ENCODE data around the gene PPIF.

PPIF gene

DNA sequence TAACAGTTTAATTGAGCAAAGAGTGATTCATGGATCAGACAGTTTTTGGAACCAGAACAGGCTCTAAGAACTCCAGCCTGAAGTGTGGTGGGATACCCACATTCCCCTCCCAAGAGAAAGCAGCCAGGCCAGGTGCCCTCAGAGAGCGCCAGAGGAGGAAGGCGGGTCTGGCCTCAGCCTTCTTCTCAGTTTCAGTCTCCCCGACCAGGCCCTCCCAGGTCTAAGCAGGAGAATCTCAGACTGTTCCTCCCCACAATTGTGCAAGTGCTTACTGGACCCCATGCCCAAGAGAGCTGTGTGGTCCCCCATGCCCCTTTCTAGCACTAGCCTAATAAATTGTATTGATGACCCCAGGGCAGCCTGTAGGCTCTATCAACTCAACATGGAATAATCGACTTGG, 25.6 kb downstream of the PPIF start:
- DNase-seq, result no peak
- TF ChIP-seq GATA1 (IDR thresholded peaks at IDR 0.05; ENCODE audit: low read depth, low read length) (no peak), POLR2A (IDR thresholded peaks at IDR 0.05; ENCODE audit: low read length) (no peak)

DNA sequence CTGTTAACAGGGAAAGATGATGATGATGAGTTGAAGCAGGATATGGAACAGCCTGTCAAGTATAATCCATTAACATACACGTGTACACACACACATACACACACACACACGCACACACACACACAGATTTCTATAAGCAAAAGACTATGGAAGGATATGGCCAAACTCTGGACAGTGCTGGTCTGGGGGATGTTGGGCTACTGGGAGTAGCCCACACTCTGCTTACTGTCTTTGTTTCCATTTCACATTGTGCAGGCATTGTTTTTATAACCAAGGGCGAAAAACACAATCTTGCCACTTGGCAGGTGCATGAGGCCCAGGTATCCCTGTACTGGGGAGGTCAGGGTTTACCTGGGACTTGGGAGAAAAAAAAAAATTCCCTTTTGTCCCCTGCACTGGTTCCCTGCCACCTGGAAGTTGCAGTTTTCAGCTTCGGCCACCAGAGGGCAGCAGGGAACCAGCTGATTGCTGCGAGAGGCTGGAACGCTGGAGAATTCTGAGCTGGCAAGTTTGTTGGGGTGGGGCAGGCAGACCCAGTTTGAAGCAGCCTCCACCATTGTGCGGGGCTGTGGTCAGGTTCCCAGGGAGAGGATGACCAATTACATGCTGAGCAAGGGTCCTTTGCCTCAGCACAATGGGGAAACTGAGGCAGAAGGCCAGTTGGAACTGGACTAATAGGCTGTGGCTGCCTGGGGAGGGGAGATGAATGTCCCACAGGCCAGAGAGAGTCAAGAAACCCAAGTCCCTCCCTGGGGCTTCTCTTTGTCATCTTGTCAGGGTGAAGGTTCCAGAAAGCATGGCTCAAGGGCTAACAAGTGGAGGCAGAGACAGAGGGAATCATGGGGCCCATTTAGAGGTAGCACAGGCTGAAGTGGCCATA, 27.3 kb downstream of the PPIF start:
- TF ChIP-seq GATA1 (IDR thresholded peaks at IDR 0.05; ENCODE audit: low read depth, low read length), result no peak
- TF ChIP-seq POLR2A (IDR thresholded peaks at IDR 0.05; ENCODE audit: low read length), result no peak
- DNase-seq, result peak; percentile 72 to 83

DNA sequence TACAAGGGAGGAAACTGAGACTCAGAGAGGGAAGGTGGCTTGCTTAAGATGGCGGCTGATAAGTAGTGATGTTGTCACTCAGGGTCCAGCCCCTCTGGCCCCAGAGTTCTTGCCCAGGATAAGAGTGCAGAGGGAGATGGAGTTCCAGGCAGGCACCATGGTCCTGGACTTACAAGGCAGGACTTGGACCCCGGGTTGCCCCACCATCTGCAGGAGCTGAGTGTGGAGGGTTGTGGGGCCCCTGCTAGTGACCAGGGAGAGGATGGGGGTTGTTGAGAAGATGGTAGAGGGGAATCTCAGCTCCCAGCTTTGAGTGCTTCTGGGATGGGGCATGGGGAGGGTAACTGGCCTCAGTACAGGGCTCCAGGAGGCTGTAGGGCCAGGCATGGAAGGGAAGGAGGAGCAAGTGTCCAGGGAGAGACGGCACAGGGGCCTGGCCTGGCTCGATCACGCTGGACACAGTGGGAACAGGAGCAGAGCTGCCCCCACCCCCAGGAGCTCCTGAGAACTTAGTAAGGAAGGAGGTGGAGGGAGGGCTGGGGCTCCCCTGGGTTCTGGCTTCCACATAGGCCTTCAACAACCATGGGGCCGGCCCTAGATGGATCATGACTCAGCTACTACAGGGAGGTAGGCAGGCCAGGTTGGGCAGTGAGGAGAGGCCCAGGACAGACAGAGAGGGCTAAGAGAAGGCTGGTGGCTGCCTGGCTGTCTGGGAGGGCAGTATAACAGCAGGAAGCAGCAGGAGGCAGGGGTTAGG, 28.2 kb downstream of the PPIF start:
- TF ChIP-seq POLR2A (IDR thresholded peaks at IDR 0.05; ENCODE audit: low read length) (no peak), GATA1 (IDR thresholded peaks at IDR 0.05; ENCODE audit: low read depth, low read length) (no peak)
- DNase-seq, result peak in 1 of 2 experiments; percentile 7

DNA sequence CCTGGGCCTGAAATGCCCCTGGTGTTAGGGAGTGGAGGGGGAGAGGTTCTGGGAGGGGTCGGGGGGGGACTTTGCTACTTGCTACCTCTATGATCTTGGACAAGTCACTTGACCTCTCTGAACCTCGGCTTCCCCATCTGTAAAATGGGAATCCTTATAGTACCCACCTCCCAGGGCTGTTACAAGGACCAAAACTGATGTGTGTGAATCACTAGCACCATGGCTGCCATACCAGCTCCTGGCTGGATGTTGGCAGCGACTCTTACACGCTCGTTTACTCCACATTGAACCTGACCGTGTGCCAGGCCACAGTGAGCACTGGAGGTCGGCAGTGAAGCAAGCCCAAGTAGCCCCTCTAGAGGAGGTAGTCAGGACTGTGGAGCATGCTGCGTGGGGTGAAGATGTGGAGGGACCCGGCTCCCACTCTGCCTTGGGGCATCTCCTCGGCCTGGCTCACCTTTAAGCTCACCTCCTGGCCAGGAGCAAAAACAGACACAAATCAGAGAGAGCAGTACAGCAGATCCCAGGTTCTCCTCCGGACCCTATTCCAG, 28.9 kb downstream of the PPIF start:
- TF ChIP-seq POLR2A (IDR thresholded peaks at IDR 0.05; ENCODE audit: low read length), result no peak
- no peak for TF ChIP-seq GATA1 (IDR thresholded peaks at IDR 0.05; ENCODE audit: low read depth, low read length)
- DNase-seq, result no peak

DNA sequence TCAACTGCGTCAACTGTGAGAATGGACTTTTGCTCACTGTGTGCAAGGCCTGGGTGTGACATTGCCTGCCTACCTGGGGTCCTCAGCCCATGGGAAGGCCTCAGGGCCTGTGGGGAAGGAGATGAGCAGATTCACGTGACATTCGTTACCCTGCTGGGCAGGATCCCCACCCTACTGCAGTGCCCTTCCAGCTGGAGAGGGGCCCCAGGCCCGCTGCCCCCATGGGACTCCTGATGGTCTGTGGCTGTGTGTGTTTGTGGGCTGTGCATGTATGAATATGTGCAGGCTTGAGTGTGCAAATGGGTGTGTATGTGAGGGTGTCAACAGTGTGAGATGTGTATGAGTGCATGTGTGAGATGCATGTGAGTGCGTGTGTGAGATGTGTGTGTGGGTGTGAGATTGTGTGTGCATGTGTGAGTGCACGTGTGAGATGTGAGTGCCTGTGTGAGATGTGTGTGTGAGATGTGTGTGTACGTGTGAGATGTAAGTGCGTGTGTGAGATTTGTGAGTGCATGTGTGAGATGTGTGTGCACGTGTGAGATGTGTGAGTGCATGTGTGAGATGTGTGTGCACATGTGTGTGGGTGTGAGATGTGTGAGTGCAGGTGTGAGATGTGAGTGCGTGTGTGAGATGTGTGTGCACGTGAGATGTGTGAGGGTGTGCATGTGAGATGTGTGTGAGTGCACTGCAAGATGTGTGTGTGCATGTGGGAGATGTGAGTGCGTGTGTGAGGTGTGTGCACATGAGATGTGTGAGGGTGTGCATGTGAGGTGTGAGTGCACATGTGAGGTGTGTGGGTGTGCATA, 29.7 kb downstream of the PPIF start:
- no peak for DNase-seq
- no peak for TF ChIP-seq GATA1 (IDR thresholded peaks at IDR 0.05; ENCODE audit: low read depth, low read length)

DNA sequence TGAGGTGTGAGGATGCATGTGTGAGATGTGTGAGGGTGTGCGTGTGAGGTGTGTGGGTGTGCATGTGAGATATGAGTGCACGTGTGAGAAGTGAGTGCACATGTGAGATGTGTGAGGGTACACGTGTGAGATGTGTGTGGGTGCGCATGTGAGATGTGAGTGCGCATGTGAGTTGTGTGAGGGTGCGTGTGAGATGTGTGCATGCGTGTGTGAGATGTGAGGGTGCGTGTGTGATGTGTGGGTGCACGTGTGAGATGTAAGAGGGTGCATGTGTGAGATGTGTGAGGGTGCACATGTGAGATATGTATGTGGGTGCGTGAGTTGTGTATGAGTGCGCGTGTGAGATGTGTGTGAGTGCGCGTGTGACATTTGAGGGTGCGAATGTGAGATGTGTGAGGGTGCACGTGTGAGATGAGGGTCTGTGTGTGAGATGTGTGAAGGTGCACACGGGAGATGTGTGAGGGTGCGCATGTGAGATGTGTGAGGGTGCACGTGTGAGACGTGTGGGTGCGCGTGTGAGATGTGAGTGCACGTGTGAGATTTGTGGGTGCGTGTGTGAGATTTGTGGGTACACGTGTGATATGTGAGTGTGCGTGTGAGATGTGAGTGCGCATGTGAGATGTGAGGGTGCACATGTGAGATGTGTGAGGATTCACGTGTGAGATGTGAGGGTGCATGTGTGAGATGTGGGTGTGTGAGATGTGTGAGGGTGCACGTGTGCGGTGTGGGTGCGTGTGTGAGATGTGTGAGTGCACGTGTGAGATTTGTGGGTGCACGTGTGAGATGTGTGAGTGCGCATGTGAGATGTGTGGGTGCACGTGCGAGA, 30.5 kb downstream of the PPIF start:
- no peak for DNase-seq
- TF ChIP-seq GATA1 (IDR thresholded peaks at IDR 0.05; ENCODE audit: low read depth, low read length) (no peak), POLR2A (IDR thresholded peaks at IDR 0.05; ENCODE audit: low read length) (no peak)

DNA sequence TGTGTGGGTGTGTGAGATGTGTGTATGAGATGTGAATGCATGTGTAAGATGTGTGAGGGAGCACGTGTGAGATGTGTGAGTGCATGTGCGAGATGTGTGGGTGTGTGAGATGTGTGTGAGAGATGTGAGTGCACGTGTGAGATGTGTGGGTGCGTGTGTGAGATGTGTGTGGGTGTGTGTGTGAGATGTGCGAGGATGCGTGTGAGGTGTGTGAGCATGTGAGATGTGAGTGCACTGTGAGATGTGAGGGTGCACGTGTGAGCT, 31.0 kb downstream of the PPIF start:
- no peak for DNase-seq
- no peak for TF ChIP-seq GATA1 (IDR thresholded peaks at IDR 0.05; ENCODE audit: low read depth, low read length)
- TF ChIP-seq POLR2A (IDR thresholded peaks at IDR 0.05; ENCODE audit: low read length), result no peak

DNA sequence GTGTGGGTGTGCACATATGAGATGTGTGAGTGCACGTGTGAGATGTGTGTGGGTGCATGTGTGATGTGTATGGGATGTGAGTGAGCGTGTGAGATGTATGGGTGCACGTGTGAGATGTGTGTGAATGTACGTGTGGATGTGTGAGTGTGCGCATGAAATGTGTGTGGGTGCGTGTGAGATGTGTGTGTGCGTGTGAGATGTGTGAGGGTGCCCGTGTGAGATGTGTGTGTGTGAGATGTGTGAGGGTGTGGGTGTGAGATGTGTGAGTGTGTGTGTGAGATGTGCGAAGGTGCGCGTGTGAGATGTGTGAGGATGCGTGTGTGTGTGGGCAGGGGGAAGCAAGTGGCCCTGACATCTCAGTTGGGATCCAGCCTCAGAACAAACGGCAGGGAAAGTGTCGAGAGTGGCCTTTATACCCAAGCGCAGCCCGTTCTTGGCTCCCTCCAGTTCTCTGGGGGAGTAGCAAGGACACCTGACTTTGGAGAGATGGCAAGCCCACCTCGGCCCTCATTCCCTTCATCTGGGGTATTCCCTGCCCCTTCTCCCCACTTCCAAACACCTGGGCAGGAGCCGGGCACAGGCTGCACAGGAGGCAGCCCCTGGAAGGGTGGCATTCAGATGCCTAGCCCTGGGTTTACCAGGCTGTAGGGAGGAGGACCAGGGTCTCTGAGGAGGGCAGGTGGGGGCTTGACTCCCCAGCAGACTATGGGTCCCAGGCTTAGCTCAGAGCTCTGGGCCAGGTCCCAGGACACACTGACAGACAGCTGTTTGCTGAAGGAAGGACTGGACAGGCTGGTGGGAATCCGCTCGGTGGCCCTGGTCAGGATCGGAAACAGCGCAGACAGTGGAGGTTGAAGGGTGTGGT, 31.6 kb downstream of the PPIF start:
- no peak for DNase-seq
- TF ChIP-seq POLR2A (IDR thresholded peaks at IDR 0.05; ENCODE audit: low read length) (no peak), GATA1 (IDR thresholded peaks at IDR 0.05; ENCODE audit: low read depth, low read length) (no peak)

DNA sequence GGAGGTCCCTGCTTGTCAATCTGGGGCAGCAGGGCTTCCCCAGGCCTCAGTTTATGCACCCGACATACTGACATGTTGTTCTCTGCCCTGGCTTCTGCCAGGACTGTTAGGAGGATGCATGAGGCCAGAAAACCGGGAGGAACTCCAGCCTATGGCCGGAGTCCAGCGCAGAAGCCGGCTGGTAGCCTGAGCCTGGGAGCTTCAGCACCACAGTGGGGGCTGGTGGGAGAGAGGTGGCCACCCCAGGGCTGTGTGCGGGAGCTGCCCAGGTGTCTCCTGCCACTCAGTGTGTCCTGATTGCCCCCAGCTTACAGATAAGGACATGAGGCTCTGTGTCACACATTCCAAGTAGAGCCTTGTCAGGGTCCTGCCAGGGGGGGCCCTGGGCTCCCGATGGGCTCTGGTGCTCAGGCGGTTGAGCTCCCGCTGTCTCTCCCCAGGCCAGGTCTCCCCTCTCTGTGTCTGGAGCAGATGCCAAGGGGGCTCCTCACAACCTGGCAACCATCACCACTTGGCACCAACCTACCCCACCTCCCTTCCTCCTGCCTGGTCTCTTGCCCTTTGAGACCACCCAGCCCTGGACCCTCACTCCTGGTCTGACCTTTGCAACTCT, 32.3 kb downstream of the PPIF start:
- no peak for DNase-seq
- no peak for TF ChIP-seq GATA1 (IDR thresholded peaks at IDR 0.05; ENCODE audit: low read depth, low read length)
- no peak for TF ChIP-seq POLR2A (IDR thresholded peaks at IDR 0.05; ENCODE audit: low read length)

DNA sequence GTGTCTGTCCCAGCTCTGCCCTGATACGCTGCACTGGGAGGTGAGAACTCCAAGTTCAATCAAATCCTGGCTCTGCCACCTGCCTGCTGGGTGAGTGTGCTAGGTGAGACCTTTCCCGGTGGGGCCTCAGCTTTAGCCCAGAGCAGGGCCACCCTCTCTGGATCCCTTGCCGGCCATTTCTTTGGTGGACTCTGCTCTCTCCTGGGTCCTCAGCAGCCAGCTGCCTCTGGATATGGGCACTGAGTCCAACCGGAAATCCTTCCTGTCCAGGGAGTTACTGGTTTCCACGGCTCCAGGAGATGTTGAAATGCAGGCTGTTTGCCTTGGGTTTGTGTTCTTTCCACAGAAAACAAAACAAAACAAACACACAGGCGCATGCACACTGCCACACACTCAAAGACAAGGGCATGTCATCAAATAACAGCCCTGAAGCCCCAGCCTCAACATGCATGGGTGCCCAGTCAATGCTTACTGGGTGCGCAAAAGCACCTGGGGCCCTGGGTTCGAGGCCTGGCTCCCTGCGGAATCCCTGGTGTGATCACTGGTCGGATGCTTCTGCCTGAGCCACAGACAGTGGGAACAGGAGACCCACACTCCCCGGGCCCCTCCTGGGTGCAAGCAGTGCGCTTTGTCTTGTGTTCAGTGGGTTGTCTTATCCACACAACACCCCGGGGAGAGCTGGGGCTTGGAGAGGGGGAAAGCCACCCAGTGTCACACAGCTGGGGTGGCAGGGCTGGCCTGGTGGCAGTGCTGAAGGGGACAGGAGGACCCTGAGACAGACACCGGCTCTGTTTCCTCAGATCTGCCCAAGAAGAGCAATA, 33.1 kb downstream of the PPIF start:
- no peak for DNase-seq
- TF ChIP-seq GATA1 (IDR thresholded peaks at IDR 0.05; ENCODE audit: low read depth, low read length), result no peak
- no peak for TF ChIP-seq POLR2A (IDR thresholded peaks at IDR 0.05; ENCODE audit: low read length)

Data from erythroblast (primary cell).